HCT116 (cell line): ENCODE results near the gene SVBP. TPM values are rescaled to one million over a fixed set of nuclear protein-coding genes. Genes with fewer than 3 reads are reported as not detected.

ENCODE experiments used
- ATAC-seq: fragments of 200-7000 bp; cut with Tn5 transposase; 2 replicates; pipeline ENCODE4 v1.9.1; 2020; ENCODE audit warnings: mild to moderate bottlenecking, moderate library complexity
- BruUV-seq: library from RNA; stranded (reverse); fragments of 400-500 nt; replicated peaks from 2 replicates; lab custom pipeline; 2021; lab: Mats Ljungman, UMichigan
- CTCF ChIA-PET: fragments of 300-600 bp; sonication (Branson Sonifier 250); formaldehyde crosslinking; loops from one replicate; lab custom pipeline; 2021; ENCODE audit warnings: antibody characterized with exemption; lab: Charles Lee
- POLR2A ChIA-PET: fragments of 300-600, 350-600 bp; sonication (Branson Sonifier 250); formaldehyde crosslinking; loops from one replicate; lab custom pipeline; 2021; ENCODE audit warnings: antibody characterized with exemption; lab: Charles Lee
- RAD21 ChIA-PET, 2 experiments: fragments of 300-600 bp; sonication (Branson Sonifier 250); formaldehyde crosslinking; loops; one replicate each; lab custom pipeline; 2023; ENCODE audit warnings: low total read pairs in 2 of 2; ENCODE audit not compliant: uncharacterized antibody in 2 of 2, unreplicated experiment in 2 of 2, low non-redundant PET in 1 of 2; lab: Charles Lee
- DNase-seq: peaks from one replicate; pipeline ENCODE4 v3.0.0-alpha.2; 2010; ENCODE audit warnings: low read depth, low spot score
- H2AFZ ChIP-seq: fragments of 200-600 bp; shearing (Covaris generic), sonication (generic); 2 replicates; pipeline ENCODE4 v1.6.1; 2017; ENCODE audit warnings: low read depth, mixed run types, mixed read lengths, antibody characterized with exemption, low read length; ENCODE audit not compliant: poor library complexity, severe bottlenecking
- H3K27ac ChIP-seq: 2 replicates; pipeline ENCODE4 v1.5.1; 2012; ENCODE audit warnings: low read depth, low read length
- H3K27me3 ChIP-seq: fragments of 200-600 bp; sonication (generic); 2 replicates; pipeline ENCODE4 v1.6.1; 2016; ENCODE audit warnings: mixed run types, low read length, mixed read lengths; ENCODE audit not compliant: insufficient read depth
- H3K36me3 ChIP-seq, 2 experiments: fragments of 200-500 bp in 1 of 2; fragments of 200-600 bp in 1 of 2; sonication (Bioruptor generic) in 1 of 2; sonication (generic) in 1 of 2; 2 replicates each; pipeline versions ENCODE4 v1.5.1 to v1.6.1; 2014 to 2016; ENCODE audit warnings: low read length in 2 of 2, inconsistent platforms in 1 of 2, mixed read lengths in 1 of 2, mixed run types in 1 of 2; ENCODE audit not compliant: insufficient read depth in 2 of 2, control insufficient read depth in 1 of 2
- H3K4me1 ChIP-seq, 2 experiments: fragments of 200-600 bp in 1 of 2; sonication (generic) in 1 of 2; 2 replicates each; pipeline versions ENCODE4 v1.5.1 to v1.6.1; 2012 to 2017; ENCODE audit warnings: low read length in 2 of 2, inconsistent platforms in 1 of 2, mild to moderate bottlenecking in 1 of 2, mixed read lengths in 1 of 2, mixed run types in 1 of 2, moderate library complexity in 1 of 2; ENCODE audit not compliant: insufficient read depth in 2 of 2, control insufficient read depth in 1 of 2
- H3K4me2 ChIP-seq: fragments of 200-600 bp; sonication (generic); 2 replicates; pipeline ENCODE4 v1.6.1; 2017; ENCODE audit warnings: mixed run types, low read length, mixed read lengths
- H3K4me3 ChIP-seq, 2 experiments: fragments of 200-600 bp in 1 of 2; sonication (generic) in 1 of 2; replicated peaks in 1 of 2; 2 replicates each; pipeline ENCODE4 v1.5.1; 2011 to 2016; ENCODE audit warnings: low read length in 2 of 2, control low read depth in 1 of 2, low read depth in 1 of 2, mild to moderate bottlenecking in 1 of 2, mixed read lengths in 1 of 2, mixed run types in 1 of 2
- H3K79me2 ChIP-seq: fragments of 200-600 bp; sonication (generic); 2 replicates; pipeline ENCODE4 v1.6.1; 2017; ENCODE audit warnings: mild to moderate bottlenecking, mixed run types, low read length, moderate library complexity, mixed read lengths; ENCODE audit not compliant: insufficient read depth
- H3K9ac ChIP-seq: fragments of 200-600 bp; sonication (generic); 2 replicates; pipeline ENCODE4 v1.6.1; 2016; ENCODE audit warnings: low read length, mixed read lengths
- H3K9me2 ChIP-seq: fragments of 200-600 bp; sonication (generic), shearing (Covaris generic); 2 replicates; pipeline ENCODE4 v1.6.1; 2017; ENCODE audit warnings: mixed run types, mild to moderate bottlenecking, moderate library complexity; ENCODE audit not compliant: insufficient read depth
- H3K9me3 ChIP-seq, 2 experiments: fragments of 200-500 bp in 1 of 2; fragments of 200-600 bp in 1 of 2; sonication (Bioruptor generic) in 1 of 2; sonication (generic) in 1 of 2; 2 replicates each; pipeline ENCODE4 v1.6.1; 2014 to 2017; ENCODE audit warnings: low read length in 2 of 2, mixed read lengths in 2 of 2, inconsistent platforms in 1 of 2, low read depth in 1 of 2, mild to moderate bottlenecking in 1 of 2, mixed run types in 1 of 2, moderate library complexity in 1 of 2; ENCODE audit not compliant: control insufficient read depth in 1 of 2, insufficient read depth in 1 of 2
- H4K20me1 ChIP-seq: fragments of 200-600 bp; sonication (generic), shearing (Covaris generic); 2 replicates; pipeline ENCODE4 v1.6.1; 2017; ENCODE audit warnings: mixed run types, mild to moderate bottlenecking, moderate library complexity; ENCODE audit not compliant: insufficient read depth
- CEBPB ChIP-seq: IDR thresholded peaks from 2 replicates; pipeline ENCODE4 v1.6.1; 2012; ENCODE audit warnings: low read depth
- EGR1 ChIP-seq: IDR thresholded peaks from 2 replicates; pipeline ENCODE4 v1.6.1; 2012; ENCODE audit warnings: low read depth
- ELF1 ChIP-seq: IDR thresholded peaks from 2 replicates; pipeline ENCODE4 v1.6.1; 2012; ENCODE audit warnings: low read depth, borderline replicate concordance
- EZH2 ChIP-seq: fragments of 200-600 bp; sonication (generic); IDR thresholded peaks from 2 replicates; pipeline ENCODE4 v1.6.1; 2017; ENCODE audit warnings: antibody characterized with exemption, mixed run types
- EZH2phosphoT487 ChIP-seq: fragments of 200-600 bp; IDR thresholded peaks from 2 replicates; pipeline ENCODE4 v1.6.1; 2018; ENCODE audit warnings: antibody characterized with exemption, borderline replicate concordance
- FOSL1 ChIP-seq: IDR thresholded peaks from 2 replicates; pipeline ENCODE4 v1.6.1; 2012; ENCODE audit warnings: low read depth
- POLR2A ChIP-seq: IDR thresholded peaks from 2 replicates; pipeline ENCODE4 v1.7.0; 2011; ENCODE audit warnings: borderline replicate concordance; ENCODE audit not compliant: insufficient read depth, insufficient read length; ENCODE audit errors: extremely low read depth
- POLR2AphosphoS5 ChIP-seq: IDR thresholded peaks from 2 replicates; pipeline ENCODE4 v1.6.1; 2011; ENCODE audit warnings: mild to moderate bottlenecking, low read depth, low read length, moderate library complexity
- RAD21 ChIP-seq: IDR thresholded peaks from 2 replicates; pipeline ENCODE4 v1.6.1; 2012; ENCODE audit warnings: low read depth, mild to moderate bottlenecking
- SP1 ChIP-seq: IDR thresholded peaks from 2 replicates; pipeline ENCODE4 v1.6.1; 2012; ENCODE audit warnings: low read depth
- SRF ChIP-seq: IDR thresholded peaks from 2 replicates; pipeline ENCODE4 v1.6.1; 2012; ENCODE audit warnings: low read depth
- TCF7L2 ChIP-seq: IDR thresholded peaks from 2 replicates; pipeline ENCODE4 v1.7.0; 2011; ENCODE audit warnings: borderline replicate concordance, inconsistent platforms; ENCODE audit not compliant: insufficient read depth, insufficient read length; ENCODE audit errors: extremely low read depth
- ZBTB33 ChIP-seq: IDR thresholded peaks from 2 replicates; pipeline ENCODE4 v1.6.1; 2011; ENCODE audit warnings: mild to moderate bottlenecking, low read length, moderate library complexity; ENCODE audit not compliant: insufficient replicate concordance; ENCODE audit errors: extremely low read depth
- ZFX ChIP-seq: fragments of 450-650 bp; IDR thresholded peaks from 2 replicates; pipeline ENCODE4 v1.6.1; 2017
- ZNF274 ChIP-seq: fragments of 200-500 bp; sonication (Bioruptor generic); IDR thresholded peaks from 2 replicates; pipeline ENCODE4 v1.6.1; 2014; ENCODE audit warnings: mild to moderate bottlenecking, low read depth, low read length, inconsistent platforms
- intact Hi-C: fragments of 100-400 bp; cut with micrococcal nuclease; formaldehyde crosslinking; loops from 2 replicates; pipeline ENCODE4 v1.10.0; 2022
- total RNA-seq: library from RNA; stranded (reverse); gene quantifications from one replicate; pipeline ENCODE4 v1.2.1, GENCODE V29; 2021; ENCODE audit not compliant: unreplicated experiment

The SVBP gene
- total RNA-seq, 1 experiment from 2014 or later, result 14.4 TPM

GRCh38 chr1:42797414-42797813, 19.8 kb downstream of the SVBP start:
- no peak for ATAC-seq
- RAD21 ChIA-PET, result no interaction called here
- H3K4me3 ChIP-seq, result no peak overlapping the region
- CTCF ChIA-PET, result no interaction called here
- H3K27ac ChIP-seq, result no peak overlapping the region
- intact Hi-C loops, result no loop called here
- no peak overlapping the region for H2AFZ ChIP-seq
- H3K27me3 ChIP-seq, result no peaks in the 10 kb centered on the region
- H3K9ac ChIP-seq, result no peak overlapping the region
- H3K9me2 ChIP-seq, result no peaks in the 10 kb centered on the region
- H3K79me2 ChIP-seq, result no peaks in the 10 kb centered on the region
- H3K4me2 ChIP-seq, result no peak overlapping the region
- H4K20me1 ChIP-seq, result no peaks in the 10 kb centered on the region
- POLR2A ChIA-PET, result no interaction called here
- no peaks in the 10 kb centered on the region for H3K4me1 ChIP-seq
- H3K36me3 ChIP-seq, result no peaks in the 10 kb centered on the region
- no peak for TF ChIP-seq ZNF274
- TF ChIP-seq SP1, result no peak
- no peak for TF ChIP-seq ELF1
- no peak for TF ChIP-seq POLR2A
- no peak for TF ChIP-seq ZBTB33
- no peak for DNase-seq
- BruUV-seq, result no TSS peak
- no peaks in the 10 kb centered on the region for H3K9me3 ChIP-seq

GRCh38 chr1:42793824-42794223, 23.4 kb downstream of the SVBP start:
- POLR2A ChIA-PET, result no interaction called here
- Histone ChIP-seq H3K4me1 (no peaks in the 10 kb centered on the region), H3K4me2 (no peak overlapping the region), H3K9me3 (no peaks in the 10 kb centered on the region), H3K27me3 (no peaks in the 10 kb centered on the region), H3K9ac (no peak overlapping the region), H3K4me3 (no peak overlapping the region), H3K79me2 (no peaks in the 10 kb centered on the region), H3K9me2 (no peaks in the 10 kb centered on the region), H2AFZ (no peak overlapping the region), H3K27ac (no peak overlapping the region), H4K20me1 (no peaks in the 10 kb centered on the region), H3K36me3 (no peaks in the 10 kb centered on the region)
- TF ChIP-seq EGR1, result no peak
- no peak for TF ChIP-seq CEBPB
- no peak for TF ChIP-seq TCF7L2
- no peak for TF ChIP-seq POLR2AphosphoS5
- TF ChIP-seq ZBTB33, result no peak
- no peak for TF ChIP-seq SP1
- TF ChIP-seq EZH2, result no peak
- no peak for TF ChIP-seq FOSL1
- no peak for TF ChIP-seq RAD21
- no peak for TF ChIP-seq SRF
- no peak for TF ChIP-seq EZH2phosphoT487
- no peak for TF ChIP-seq ZFX
- TF ChIP-seq ZNF274, result no peak
- no peak for TF ChIP-seq POLR2A
- CTCF ChIA-PET, result no interaction called here
- no TSS peak for BruUV-seq
- RAD21 ChIA-PET, result no interaction called here
- DNase-seq (no peak), ATAC-seq (no peak)
- intact Hi-C loops, result no loop called here
